Activated CD8-positive, alpha-beta memory T cell treated with anti-CD3 and anti-CD28 coated beads for 36 hours (primary cell): ENCODE data around the gene SMAP2. TPM values are rescaled to one million over a fixed set of nuclear protein-coding genes. Genes with fewer than 3 reads are reported as not detected.

Source experiments
- CTCF ChIA-PET: fragments of 350-600 bp; sonication (Branson Sonifier 250); formaldehyde crosslinking; loops from one replicate; lab custom pipeline; 2021; ENCODE audit warnings: antibody characterized with exemption; lab: Charles Lee
- POLR2A ChIA-PET: fragments of 350-600 bp; sonication (Branson Sonifier 250); formaldehyde crosslinking; loops from one replicate; lab custom pipeline; 2021; ENCODE audit warnings: antibody characterized with exemption; lab: Charles Lee
- total RNA-seq, 2 experiments: library from RNA; stranded (reverse); gene quantifications; one replicate each; pipeline ENCODE4 v1.2.3, GENCODE V29; 2021

Gene SMAP2
- total RNA-seq, 2 experiments from 2014 or later = 141 TPM

GRCh38 chr1:40362199-40362598, 11.3 kb upstream of the SMAP2 start:
- ChIA-PET CTCF (interaction anchor here (1.5 kb wide), 1 partner anchor 23 kb away, joined by 3 read pairs; no protein-coding TSS in a partner anchor), POLR2A (no interaction called here)

GRCh38 chr1:40362699-40363098, 10.8 kb upstream of the SMAP2 start:
- ChIA-PET POLR2A (interaction anchor here (0.5 kb wide), 1 partner anchor 120 kb away, joined by 4 read pairs; no protein-coding TSS in a partner anchor), CTCF (interaction anchor here (1.5 kb wide), 1 partner anchor 24 kb away, joined by 3 read pairs; no protein-coding TSS in a partner anchor)

GRCh38 chr1:40363721-40364120, 9.8 kb upstream of the SMAP2 start:
- ChIA-PET POLR2A (interaction anchor here (1.1 to 1.4 kb wide), 2 partner anchors 10 to 22 kb away, joined by 5 read pairs; partner anchors contain the start of gene SMAP2), CTCF (interaction anchor here (0.9 to 1.5 kb wide), 6 partner anchors 9 to 214 kb away, joined by 3 to 6 read pairs (median 4); partner anchors contain the start of gene SMAP2)

GRCh38 chr1:40371707-40372258, 1.7 kb upstream of the SMAP2 start:
- ChIA-PET CTCF (interaction anchor here (1.7 kb wide), 1 partner anchor 228 kb away, joined by 3 read pairs; no protein-coding TSS in a partner anchor), POLR2A (no interaction called here)

GRCh38 chr1:40372658-40373322, 737 bp upstream of the SMAP2 start:
- ChIA-PET CTCF (interaction anchor here (1.0 to 3.8 kb wide), 7 partner anchors 9 to 229 kb away, joined by 3 to 18 read pairs (median 3); no protein-coding TSS in a partner anchor), POLR2A (interaction anchor here (0.6 to 3.8 kb wide), 8 partner anchors 13 to 276 kb away, joined by 3 to 124 read pairs (median 7); partner anchors contain the start of gene PPT1)

GRCh38 chr1:40377512-40377911, 4.0 kb downstream of the SMAP2 start:
- POLR2A ChIA-PET = interaction anchor here (1.1 to 1.6 kb wide), 2 partner anchors 8 to 11 kb away, joined by 3 to 6 read pairs; no protein-coding TSS in a partner anchor
- CTCF ChIA-PET = no interaction called here

GRCh38 chr1:40379785-40380452, 6.4 kb downstream of the SMAP2 start:
- ChIA-PET POLR2A (interaction anchor here (0.6 to 1.3 kb wide), 2 partner anchors 20 to 155 kb away, joined by 3 to 10 read pairs; no protein-coding TSS in a partner anchor), CTCF (interaction anchor here (2.6 kb wide), 1 partner anchor 25 kb away, joined by 5 read pairs; no protein-coding TSS in a partner anchor)

GRCh38 chr1:40380817-40381216, 7.3 kb downstream of the SMAP2 start:
- POLR2A ChIA-PET = interaction anchor here (1.4 kb wide), 1 partner anchor 20 kb away, joined by 6 read pairs; no protein-coding TSS in a partner anchor

GRCh38 chr1:40381268-40382107, 8.0 kb downstream of the SMAP2 start:
- POLR2A ChIA-PET = interaction anchor here (0.7 to 9.8 kb wide), 3 partner anchors 7 to 19 kb away, joined by 4 to 124 read pairs (median 6); partner anchors contain the start of gene SMAP2
- CTCF ChIA-PET = interaction anchor here (0.8 to 2.6 kb wide), 9 partner anchors 7 to 314 kb away, joined by 3 to 7 read pairs (median 3); partner anchors contain the start of gene SMAP2

More at GRCh38 chr1:40380817-40381216, 7.3 kb downstream of the SMAP2 start:
- CTCF ChIA-PET = interaction anchor here (0.9 to 2.6 kb wide), 5 partner anchors 8 to 42 kb away, joined by 3 to 7 read pairs (median 4); no protein-coding TSS in a partner anchor

GRCh38 chr1:40382108-40382460, 8.6 kb downstream of the SMAP2 start:
- POLR2A ChIA-PET = interaction anchor here (0.7 to 9.8 kb wide), 3 partner anchors 7 to 18 kb away, joined by 4 to 124 read pairs (median 6); partner anchors contain the start of gene SMAP2
- CTCF ChIA-PET = interaction anchor here (0.8 to 1.6 kb wide), 7 partner anchors 8 to 315 kb away, joined by 3 to 7 read pairs (median 3); partner anchors contain the start of gene SMAP2

- POLR2A ChIA-PET = interaction anchor here (1.0 to 9.8 kb wide), 2 partner anchors 8 to 11 kb away, joined by 3 to 124 read pairs; partner anchors contain the start of gene SMAP2
- CTCF ChIA-PET = interaction anchor here (0.8 to 3.5 kb wide), 7 partner anchors 8 to 315 kb away, joined by 3 to 11 read pairs (median 4); partner anchors contain the start of gene SMAP2
These were observed 9.1 kb downstream of the SMAP2 start for GRCh38 chr1:40382601-40383000.

- ChIA-PET CTCF (interaction anchor here (0.8 to 4.7 kb wide), 5 partner anchors 9 to 68 kb away, joined by 3 to 23 read pairs (median 7); partner anchors contain the start of gene SMAP2), POLR2A (interaction anchor here (0.8 to 9.8 kb wide), 4 partner anchors 8 to 67 kb away, joined by 3 to 124 read pairs (median 21); partner anchors contain the start of genes SMAP2 and ZFP69B)
These were observed 9.6 kb downstream of the SMAP2 start for GRCh38 chr1:40383095-40383487.

GRCh38 chr1:40383488-40384412, 10.2 kb downstream of the SMAP2 start:
- CTCF ChIA-PET = interaction anchor here (0.6 to 4.7 kb wide), 7 partner anchors 10 to 411 kb away, joined by 4 to 23 read pairs (median 7); partner anchors contain the start of genes SMAP2 and ZFP69B
- POLR2A ChIA-PET = interaction anchor here (0.8 to 9.8 kb wide), 5 partner anchors 9 to 67 kb away, joined by 3 to 124 read pairs (median 3); partner anchors contain the start of genes SMAP2 and ZFP69B

GRCh38 chr1:40384413-40384762, 10.9 kb downstream of the SMAP2 start:
- ChIA-PET POLR2A (interaction anchor here (0.5 to 9.8 kb wide), 4 partner anchors 10 to 389 kb away, joined by 3 to 124 read pairs (median 21); partner anchors contain the start of gene SMAP2), CTCF (interaction anchor here (0.6 to 4.7 kb wide), 7 partner anchors 10 to 410 kb away, joined by 3 to 23 read pairs (median 5); partner anchors contain the start of gene ZFP69B)

- ChIA-PET CTCF (interaction anchor here (1.0 to 4.7 kb wide), 6 partner anchors 9 to 70 kb away, joined by 3 to 23 read pairs (median 9); partner anchors contain the start of genes SMAP2 and ZFP69B), POLR2A (interaction anchor here (0.5 to 9.8 kb wide), 9 partner anchors 7 to 388 kb away, joined by 3 to 124 read pairs (median 6); partner anchors contain the start of genes NFYC and SMAP2)
These were observed 11.4 kb downstream of the SMAP2 start for GRCh38 chr1:40384887-40385286.
